Posterior vena cava (tissue), 2 donors: ENCODE results near the gene GRXCR1. TPM values are rescaled to one million over a fixed set of nuclear protein-coding genes. Genes with fewer than 3 reads are reported as not detected.

ENCODE experiments used
- DNase-seq: peaks from one replicate; pipeline ENCODE4 v3.0.0-alpha.2; 2020; ENCODE audit warnings: low spot score
- intact Hi-C, 2 donors: fragments of 100-400 bp; cut with DNase I; formaldehyde crosslinking; loops; one replicate each; pipeline versions ENCODE4 v1.14.1 to v1.14.2; 2022 to 2023
- total RNA-seq, 2 donors: library from RNA; stranded (reverse); fragmentation: NEBNext Ultra II Directional; extraction: Animal tissue kit (Norgen Biotek cat#: 25700); gene quantifications; one replicate each; pipeline ENCODE4 v1.2.1, GENCODE V29; 2021
- donor health status: DM: yes; HTN: yes; CAD: no.
- donor health status: DM: yes; HTN: yes; CAD: no.

The GRXCR1 gene
- total RNA-seq, 2 donors from 2014 or later = not detected

- intact Hi-C loops = no loop called here
- DNase-seq = no peak
Observed at GRCh38 chr4:43071069-43071468, 178.6 kb downstream of the GRXCR1 start.

Other genes starting within 250 kb of the GRXCR1 start
- 10 to 100 TPM in 1 of 2 donors, 1 to 10 TPM in 1; 9.3 to 11.9 TPM for gene ATP8A1, start 235.6 kb upstream of the GRXCR1 start, total RNA-seq